Fibroblast of skin of right quadriceps (primary cell): ENCODE measurements around the gene CLIC1.
A peak's percentile ranks its signal among the peaks of the same experiment; 100 is the strongest.

ENCODE experiments used
- DNase-seq: peaks from one replicate; pipeline ENCODE4 v3.0.0-alpha.2; 2013

CLIC1 gene

DNA sequence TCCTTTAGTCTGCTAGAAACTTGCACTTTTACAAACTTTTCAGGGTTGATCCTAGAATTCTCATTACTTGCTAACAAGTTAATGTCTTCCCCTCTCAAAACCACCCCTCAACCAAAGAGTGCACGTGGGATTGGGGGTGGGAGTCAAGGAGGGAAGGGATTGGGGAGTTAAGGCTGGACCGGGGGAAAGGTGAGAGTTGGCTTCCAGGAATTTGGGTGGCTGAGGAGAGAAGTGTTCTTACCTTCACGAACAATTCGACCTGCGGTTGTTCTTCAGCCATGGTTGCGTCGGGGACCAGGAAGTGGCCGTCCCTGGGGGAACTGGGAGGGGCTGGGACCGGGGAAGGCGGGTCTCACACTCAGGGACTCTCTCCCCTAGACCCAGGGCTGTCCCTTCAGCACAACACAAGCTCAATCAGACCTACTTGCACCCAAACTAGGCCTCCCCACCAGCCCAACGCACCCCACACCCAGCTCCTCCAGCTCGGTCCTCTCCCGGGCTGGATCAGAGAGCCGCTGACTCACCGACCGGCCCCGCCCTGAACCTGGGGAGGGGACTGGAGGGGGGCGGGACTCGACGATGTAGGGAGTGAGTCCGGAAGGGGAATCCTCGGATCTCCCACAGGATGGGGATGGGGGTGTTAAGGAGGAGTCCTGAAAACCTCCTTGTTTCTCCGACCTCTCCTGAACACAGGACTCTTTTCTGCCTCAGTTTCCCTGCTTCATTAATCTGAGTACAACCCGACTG lies at the start of gene CLIC1:
TSS of gene CLIC1 (minus strand) at position 510 of the 747 bp plus-strand sequence. CDS start at position 280, 230 bp downstream.
- peak; percentile 87 for DNase-seq

- no peak for DNase-seq
Measured at GRCh38 chr6:31785475-31785874, 49.1 kb upstream of the CLIC1 start.

GRCh38 chr6:31784098-31784925 lies 48.0 kb upstream of the CLIC1 start:
- DNase-seq = no peak

GRCh38 chr6:31782126-31782855 lies 46.0 kb upstream of the CLIC1 start:
- DNase-seq = no peak

DNA sequence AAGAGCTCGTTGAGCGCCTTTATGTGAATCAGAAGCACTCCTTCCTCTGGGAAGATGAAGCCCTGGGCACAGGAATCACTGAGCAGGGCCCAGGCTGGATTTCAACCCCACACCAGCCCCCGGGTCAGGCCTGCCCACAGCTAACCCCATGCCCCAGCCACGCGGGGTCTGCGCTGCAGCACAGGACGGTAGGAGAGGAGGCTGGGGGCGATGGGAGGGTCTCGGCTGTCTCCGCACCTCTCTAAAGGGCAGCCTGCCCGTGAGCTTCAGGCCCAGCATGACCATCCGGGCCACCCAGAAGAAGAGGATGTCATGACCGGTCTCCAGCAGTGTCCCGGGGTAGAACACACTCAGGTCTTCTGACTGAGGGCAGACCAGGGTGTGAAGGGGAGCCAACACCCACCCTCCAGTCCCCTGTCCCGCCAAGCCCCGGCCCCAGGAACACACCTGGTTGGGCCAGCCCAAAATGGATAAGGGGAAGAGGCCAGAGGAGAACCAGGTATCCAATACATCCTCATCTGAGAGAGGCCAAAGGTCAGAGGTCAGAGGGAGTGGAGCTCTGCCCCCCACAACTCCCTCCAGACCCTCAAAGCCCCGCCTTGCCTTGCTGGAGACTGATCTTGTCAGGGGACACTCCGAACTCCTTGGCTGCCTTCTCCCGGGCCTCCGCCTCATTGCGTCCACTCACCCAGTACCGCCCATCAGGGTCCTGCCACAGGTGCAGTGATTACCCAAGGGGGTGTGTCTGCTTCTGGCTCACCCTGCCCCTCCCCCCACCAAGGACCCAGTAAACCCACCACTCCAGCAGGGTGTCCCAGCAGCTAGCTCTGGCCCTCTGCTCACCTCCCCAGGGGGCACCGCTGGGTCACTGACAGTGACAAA lies 45.2 kb upstream of the CLIC1 start:
- no peak for DNase-seq

DNA sequence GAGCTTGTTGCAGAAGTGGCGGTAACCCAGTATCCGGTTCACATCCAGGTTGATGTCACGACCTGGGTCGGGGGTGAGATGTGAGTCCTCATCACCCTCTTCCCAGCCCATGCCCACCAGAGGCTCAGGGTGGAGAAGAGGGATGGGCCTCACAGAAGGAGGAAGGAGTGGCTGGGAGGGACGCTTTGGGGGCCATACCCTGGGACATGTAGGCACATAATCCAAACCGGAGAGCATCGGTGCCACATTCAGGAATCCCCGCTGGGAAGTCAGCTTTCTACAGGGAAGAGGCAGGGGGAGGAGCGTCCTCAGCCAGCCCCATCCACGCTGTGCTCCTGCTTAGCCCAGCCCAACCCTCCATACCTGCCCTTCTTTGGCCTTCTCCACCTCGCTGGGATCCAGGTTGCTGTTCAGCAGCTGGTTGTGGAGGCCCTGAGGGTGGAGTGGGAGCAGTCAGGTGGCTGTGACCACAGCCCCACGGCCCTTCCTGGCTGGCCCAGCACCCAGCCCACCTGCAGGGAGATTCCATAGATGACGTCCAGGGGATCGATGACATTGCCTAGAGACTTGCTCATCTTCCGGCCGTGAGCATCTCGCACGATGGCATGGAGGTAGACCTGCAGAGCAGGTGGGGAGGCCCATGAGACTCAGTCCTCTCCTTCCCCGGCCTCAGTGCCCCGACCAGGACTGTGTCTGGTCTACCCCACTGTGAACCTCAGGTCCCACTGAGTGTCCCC lies 44.3 kb upstream of the CLIC1 start:
- DNase-seq = no peak

DNA sequence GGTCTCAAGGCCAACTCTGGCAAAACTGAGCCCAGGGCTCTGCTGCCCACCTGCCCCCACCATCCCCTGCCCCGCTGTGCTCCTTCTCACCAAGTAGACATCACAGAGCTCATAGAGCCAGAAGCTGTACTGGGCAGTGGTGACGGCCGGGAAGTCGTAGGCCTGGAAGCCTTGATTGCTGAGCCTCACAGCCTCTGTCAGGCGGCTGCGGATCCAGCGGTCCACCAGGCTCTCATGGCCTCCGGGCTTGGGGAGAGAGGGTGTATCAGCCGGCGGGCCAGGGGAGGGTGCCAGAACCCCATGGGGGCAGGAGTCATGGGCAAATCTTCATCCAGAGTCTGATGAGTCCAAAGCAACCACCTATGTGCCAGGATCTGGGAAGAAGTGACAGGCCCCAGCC lies 43.6 kb upstream of the CLIC1 start:
- DNase-seq = no peak

DNA sequence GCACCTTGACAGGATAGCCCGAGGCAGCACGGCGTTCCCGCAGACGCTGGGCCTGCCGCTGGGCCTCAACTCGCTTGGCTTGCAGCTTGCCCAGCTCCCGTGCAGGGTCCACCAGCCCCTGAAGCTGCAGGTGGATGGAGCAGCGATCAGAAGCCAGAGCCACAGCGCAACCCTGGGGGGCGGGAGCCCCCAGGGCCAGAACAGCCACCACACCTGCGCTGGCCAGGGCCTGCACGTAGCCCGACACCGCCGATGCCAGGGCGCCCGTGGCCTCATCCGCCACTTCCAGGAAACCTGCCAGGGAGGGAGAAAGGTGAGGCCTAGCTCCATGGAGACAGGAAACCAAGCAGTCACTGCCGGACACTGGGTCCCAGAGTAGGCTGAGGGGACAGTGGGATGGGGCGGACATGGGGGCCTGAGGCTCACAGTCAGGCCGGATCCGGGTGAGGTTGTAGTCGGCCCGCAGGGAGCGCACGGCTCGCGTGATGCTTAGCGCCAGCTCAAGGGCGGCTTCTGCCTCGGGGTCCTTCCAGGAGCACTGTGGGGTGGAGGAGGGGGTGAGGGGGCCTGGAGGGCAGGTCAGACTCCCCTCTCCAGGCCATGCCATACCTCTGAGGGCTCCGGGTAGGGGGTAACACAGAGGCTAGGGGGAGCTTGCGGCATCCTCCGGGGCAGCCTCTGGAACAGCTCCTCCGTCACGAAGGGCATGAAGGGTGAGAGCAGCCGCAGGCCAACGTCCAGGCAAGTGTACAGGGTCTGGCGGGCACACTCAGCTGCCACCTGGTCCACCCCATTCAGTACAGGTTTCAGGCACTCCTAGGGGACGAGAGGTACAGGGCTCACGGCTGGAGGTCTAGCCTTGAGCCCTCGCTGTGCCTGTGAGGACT lies 42.9 kb upstream of the CLIC1 start:
- no peak for DNase-seq

- no peak for DNase-seq
Measured at GRCh38 chr6:31778193-31778592, 41.9 kb upstream of the CLIC1 start.

DNA sequence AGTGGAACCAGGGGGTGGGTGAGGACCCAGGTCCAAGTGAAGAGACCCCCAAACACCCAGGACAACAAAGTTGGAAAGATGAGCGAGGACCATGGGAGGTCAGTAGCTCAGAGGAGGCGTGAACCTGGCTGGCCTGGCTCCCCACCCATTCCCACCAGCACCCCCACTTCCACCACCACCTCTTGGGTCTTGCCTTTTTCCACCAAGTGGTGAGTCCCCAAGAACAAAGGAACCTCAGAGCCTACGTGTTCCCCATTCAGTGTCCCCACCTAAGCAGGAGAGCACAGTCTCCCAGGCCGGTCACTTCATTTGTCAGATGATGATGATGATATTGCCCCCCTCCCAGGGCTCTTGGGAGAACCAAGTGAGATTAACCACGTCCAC lies 41.3 kb upstream of the CLIC1 start:
- DNase-seq = no peak

DNA sequence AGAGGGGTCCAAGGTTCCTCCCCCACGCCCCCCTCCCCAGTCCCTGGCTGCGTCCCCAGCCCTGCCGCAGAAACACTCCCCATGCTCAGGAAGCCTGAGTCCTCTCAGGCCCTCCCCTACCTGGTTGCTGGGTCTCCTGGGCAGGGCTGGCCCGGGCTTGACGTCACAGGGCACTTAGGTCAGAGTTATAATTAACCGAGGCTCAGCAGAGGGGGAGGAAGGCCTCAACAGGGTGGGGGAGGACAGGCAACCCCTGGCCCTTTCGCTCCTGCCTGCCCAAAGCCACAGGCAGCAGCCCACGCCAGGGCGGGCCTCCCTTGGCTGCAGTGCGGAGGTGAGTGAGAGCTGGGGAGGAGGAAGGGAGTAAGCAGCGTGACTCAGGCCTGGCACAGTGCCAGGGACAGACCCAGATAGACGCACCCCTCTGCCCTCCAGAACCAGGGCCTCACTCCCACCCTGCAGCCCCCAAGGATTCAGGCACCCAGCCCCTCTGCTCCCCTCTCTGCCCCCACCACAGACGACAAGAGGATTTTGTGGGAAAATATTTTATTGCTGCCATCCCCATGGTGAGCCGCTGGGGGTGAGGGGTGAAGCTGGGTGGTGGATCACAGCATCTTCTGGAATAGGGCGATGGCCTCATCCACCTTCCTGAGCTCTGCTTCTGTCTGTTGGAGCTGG lies 40.8 kb upstream of the CLIC1 start, which contains the start of gene VWA7:
TSS of gene VWA7 (minus strand) at position 340 of the 678 bp plus-strand sequence. CDS start 549 bp downstream, outside the sequence.
- DNase-seq = peak; percentile 69

DNA sequence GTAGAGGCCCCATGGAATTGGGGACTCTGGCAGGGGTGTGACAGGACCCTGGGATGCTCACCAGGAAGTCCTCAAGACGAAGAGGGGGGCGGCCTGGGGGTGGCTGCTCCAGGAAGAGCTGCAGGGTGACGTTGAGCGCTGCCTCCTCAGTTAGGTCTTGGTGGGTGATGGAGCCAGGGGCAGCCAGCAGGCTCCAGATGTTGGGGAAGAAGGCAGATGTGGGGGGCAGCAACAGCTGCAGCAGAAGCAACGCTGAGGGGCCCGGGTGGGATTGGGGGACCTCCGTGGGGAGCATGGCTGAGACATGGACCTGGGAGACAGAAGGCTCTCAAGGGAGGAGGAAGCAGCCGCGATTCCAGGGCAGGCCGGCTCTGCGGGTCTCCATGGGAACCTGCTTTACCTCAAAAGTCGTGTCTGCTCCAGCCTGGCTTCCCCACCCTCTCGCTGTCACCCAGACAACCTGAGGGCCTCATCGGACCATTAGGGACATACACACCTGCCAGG lies 40.2 kb upstream of the CLIC1 start:
- DNase-seq = no peak

DNA sequence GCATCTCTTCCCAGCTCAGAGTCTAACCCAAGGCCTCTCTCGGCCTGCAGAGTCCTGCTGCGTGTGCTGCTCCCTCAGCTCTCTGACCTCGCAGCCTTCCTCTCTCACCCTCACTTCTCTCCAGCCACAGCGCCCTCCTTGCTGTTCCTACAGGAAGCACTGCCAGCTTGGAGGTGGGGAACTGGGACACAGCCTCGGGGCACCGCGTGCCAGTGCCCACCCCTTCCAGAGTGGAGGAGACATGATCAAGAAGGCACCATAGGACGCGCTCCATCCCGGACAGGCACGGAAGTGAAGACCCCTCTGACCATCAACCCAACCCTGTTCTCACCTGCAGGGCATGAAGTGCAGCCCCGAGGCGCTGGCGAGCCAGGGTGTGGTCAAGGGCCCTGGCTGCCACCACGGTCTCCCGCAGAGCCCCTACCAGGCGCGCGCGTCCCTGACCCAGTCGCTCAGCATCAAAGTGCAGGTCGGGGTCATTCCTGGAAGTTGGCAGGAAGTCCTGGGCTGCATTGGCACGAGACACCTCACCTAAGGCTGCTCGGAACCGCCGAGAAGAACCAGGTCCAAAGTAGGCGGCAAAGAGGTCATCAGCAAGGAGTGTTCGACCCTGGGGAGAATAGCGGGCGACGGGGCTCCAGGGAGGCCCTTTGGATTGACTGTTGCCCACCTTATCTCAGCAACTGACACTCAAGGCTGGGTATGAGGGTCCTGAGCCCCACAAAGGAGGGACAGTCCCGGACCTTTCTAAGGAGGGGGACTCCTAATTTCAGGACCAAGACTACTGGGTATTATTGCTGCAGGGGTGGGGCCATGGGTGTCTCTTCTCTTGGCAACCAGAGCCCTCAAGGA lies 39.5 kb upstream of the CLIC1 start:
- DNase-seq = no peak

- no peak for DNase-seq
Measured at GRCh38 chr6:31775184-31775583, 38.9 kb upstream of the CLIC1 start.

DNA sequence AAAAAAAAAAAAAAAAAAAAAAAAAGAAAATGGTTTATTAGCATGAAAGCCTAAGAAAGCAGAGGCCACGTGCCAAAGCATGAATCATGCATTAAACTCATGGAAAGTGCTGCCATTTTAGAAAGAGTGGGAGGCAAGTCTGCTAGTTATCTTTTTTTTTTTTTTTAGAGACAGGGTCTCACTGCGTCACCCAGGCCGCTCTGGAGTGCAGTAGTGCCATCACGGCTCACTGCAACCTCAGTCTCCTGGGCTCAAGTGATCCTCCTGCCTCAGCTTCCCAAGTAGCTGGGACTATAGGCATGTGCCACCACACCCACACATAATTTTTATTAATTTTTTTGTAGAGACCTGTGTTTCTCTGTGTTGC lies 35.6 kb upstream of the CLIC1 start:
- DNase-seq = peak; percentile 45

DNA sequence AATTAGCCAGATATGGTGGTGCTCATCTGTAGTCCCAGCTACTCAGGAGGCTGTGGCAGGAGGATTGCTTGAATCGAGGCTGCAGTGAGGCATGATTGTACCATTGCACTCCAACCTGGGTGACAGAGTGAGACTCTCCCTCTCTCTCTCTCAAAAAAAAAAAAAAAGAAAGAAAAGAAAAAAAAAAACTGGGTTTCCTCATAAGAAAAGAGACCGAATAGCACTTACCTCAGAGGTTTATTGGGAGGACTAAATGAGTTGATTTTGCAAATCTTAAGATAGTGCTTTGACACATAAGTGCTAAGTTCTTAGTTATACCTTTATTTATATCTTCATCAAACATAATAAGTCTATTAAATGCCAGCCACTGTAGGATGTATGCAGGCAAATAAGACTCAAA lies 34.5 kb upstream of the CLIC1 start:
- DNase-seq = no peak

DNA sequence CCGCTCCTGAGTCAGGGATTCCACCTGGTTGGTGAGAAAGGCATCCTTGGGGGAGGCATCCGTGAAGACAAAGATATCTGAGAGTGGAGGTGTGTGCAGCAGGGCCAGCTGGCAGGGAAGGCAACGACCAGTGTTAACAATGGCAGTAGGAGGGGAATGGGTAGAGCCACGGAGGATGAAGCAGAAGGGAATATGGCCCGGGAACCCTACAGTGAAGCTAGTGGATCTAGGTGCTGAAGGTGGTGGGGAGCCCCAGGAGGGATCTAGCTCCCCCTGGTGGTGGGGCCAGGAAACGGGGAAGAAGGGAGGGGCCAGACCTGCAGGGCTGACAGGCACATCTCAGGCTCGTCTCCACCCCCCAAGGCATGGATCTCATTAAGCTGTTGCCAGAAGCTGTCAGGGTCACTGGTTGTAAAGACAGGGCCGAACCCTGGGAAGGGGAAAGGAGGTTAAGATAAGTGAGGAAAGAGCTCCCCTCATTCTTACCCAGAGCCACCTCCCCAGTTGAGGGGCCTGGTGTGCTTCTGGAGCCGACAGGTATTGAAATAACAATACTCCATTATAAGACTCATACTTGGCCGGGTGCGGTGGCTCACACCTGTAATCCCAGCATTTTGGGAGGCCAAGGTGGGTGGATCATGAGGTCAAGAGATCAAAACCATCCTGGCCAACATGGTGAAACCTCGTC lies 33.5 kb upstream of the CLIC1 start:
- peak; percentile 33 for DNase-seq
